Thoracic aorta (tissue), 2 donors: ENCODE data around the gene PLD5. TPM values are rescaled to one million over a fixed set of nuclear protein-coding genes. Genes with fewer than 3 reads are reported as not detected.
"Not testable (repeated sequence)": the region's sequence is repeated elsewhere in the genome, so short reads cannot be mapped to it uniquely, and the experiment has no call there.

Experiments used
- ATAC-seq: fragments of 150-250 bp; one replicate; pipeline ENCODE4 v1.8.0; 2017; ENCODE audit warnings: low read depth; ENCODE audit not compliant: insufficient number of reproducible peaks, low FRiP score
- DNase-seq: peaks from one replicate; pipeline ENCODE4 v3.0.0-alpha.2; 2020; ENCODE audit warnings: low spot score
- H3K27ac ChIP-seq, 2 donors: fragments of 200-600 bp; sonication (generic); 1 replicate in 1 of 2; 2 replicates in 1 of 2; pipeline ENCODE4 v1.5.1; 2016; ENCODE audit warnings: mild to moderate bottlenecking in 2 of 2, moderate library complexity in 2 of 2
- H3K27me3 ChIP-seq: fragments of 200-600 bp; sonication (generic); replicated peaks from 2 replicates; pipeline ENCODE4 v1.6.0; 2016; ENCODE audit warnings: mild to moderate bottlenecking; ENCODE audit not compliant: insufficient read depth
- H3K36me3 ChIP-seq: fragments of 200-600 bp; sonication (generic); one replicate; pipeline ENCODE4 v1.5.1; 2016
- H3K4me1 ChIP-seq, 2 donors: fragments of 200-600 bp; sonication (generic); 1 replicate in 1 of 2; 2 replicates in 1 of 2; pipeline versions ENCODE4 v1.5.1 to v1.6.0; 2016; ENCODE audit warnings: low read depth in 2 of 2, mild to moderate bottlenecking in 1 of 2; ENCODE audit not compliant: control insufficient read depth in 1 of 2
- H3K4me3 ChIP-seq: fragments of 200-600 bp; sonication (generic); 2 replicates; pipeline ENCODE4 v1.5.1; 2016; ENCODE audit warnings: mild to moderate bottlenecking
- H3K9me3 ChIP-seq: fragments of 200-600 bp; sonication (generic); 2 replicates; pipeline ENCODE4 v1.5.1; 2016
- CTCF ChIP-seq: fragments of 200-600 bp; sonication (generic); IDR thresholded peaks from one replicate; pipeline ENCODE4 v1.5.1; 2019; ENCODE audit warnings: antibody characterized with exemption
- total RNA-seq, 2 donors: library from RNA; depleted of rRNA; stranded (reverse); fragments of >200 nt; gene quantifications; one replicate each; pipeline versions ENCODE4 v1.1.0 to v1.2.3, GENCODE V29; 2016

PLD5 gene
- total RNA-seq, 2 donors from 2014 or later: 12.2 to 23.9 TPM

- no peaks in the 10 kb centered on the region for H3K36me3 ChIP-seq
- no peak for ATAC-seq
Observed at GRCh38 chr1:242062271-242062670, 462.2 kb downstream of the PLD5 start.

GRCh38 chr1:242059976-242060375 is 464.5 kb downstream of the PLD5 start:
- no peaks in the 10 kb centered on the region for H3K9me3 ChIP-seq
- no peak for DNase-seq
- no peaks in the 10 kb centered on the region for H3K36me3 ChIP-seq
- no peak overlapping the region for H3K4me3 ChIP-seq
- H3K27ac ChIP-seq: no peak overlapping the region
- ATAC-seq: no peak
- no peaks in the 10 kb centered on the region for H3K27me3 ChIP-seq
- H3K4me1 ChIP-seq: no peaks in the 10 kb centered on the region
- TF ChIP-seq CTCF: no peak

More at GRCh38 chr1:242062271-242062670, 462.2 kb downstream of the PLD5 start:
- Histone ChIP-seq H3K27me3 (no peaks in the 10 kb centered on the region), H3K9me3 (no peaks in the 10 kb centered on the region), H3K4me3 (no peak overlapping the region), H3K27ac (no peak overlapping the region), H3K4me1 (no peaks in the 10 kb centered on the region)
- no peak for TF ChIP-seq CTCF
- no peak for DNase-seq

- not testable (repeated sequence) for ATAC-seq, H3K27me3 ChIP-seq, DNase-seq
Observed at GRCh38 chr1:242058582-242058981, 465.9 kb downstream of the PLD5 start.

GRCh38 chr1:242058181-242058580 is 466.3 kb downstream of the PLD5 start:
- not testable (repeated sequence) for H3K4me1 ChIP-seq, H3K36me3 ChIP-seq, H3K9me3 ChIP-seq, ATAC-seq, H3K27ac ChIP-seq, DNase-seq, H3K27me3 ChIP-seq, H3K4me3 ChIP-seq

More at GRCh38 chr1:242058582-242058981, 465.9 kb downstream of the PLD5 start:
- H3K9me3 ChIP-seq, H3K4me1 ChIP-seq, H3K36me3 ChIP-seq, H3K4me3 ChIP-seq, H3K27ac ChIP-seq: not testable (repeated sequence)

DNA sequence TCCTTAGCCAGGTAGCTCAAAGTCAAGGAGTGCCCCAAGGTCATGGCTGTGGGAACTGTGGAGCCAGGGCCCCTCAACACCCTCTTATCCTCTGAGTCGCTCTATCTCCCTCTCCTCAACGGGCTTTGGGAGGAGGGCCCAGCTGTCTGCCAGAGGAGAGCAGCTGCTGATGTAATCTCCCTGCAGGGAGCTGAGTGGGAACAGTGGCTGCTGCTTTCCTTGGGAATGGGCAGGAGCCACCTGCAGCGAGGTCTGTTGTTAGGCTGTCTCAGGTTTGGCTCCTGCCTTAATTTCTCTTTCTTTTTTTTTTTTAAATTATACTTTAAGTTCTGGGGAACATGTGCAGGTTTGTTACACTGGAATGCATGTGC is 466.8 kb downstream of the PLD5 start:
- no peak for ATAC-seq

GRCh38 chr1:242056988-242057744 is 467.3 kb downstream of the PLD5 start:
- Histone ChIP-seq H3K27me3 (no peaks in the 10 kb centered on the region), H3K4me3 (no peak overlapping the region), H3K27ac (no peak overlapping the region), H3K9me3 (no peaks in the 10 kb centered on the region), H3K36me3 (no peaks in the 10 kb centered on the region), H3K4me1 (no peaks in the 10 kb centered on the region)
- DNase-seq (no peak), ATAC-seq (no peak)
- TF ChIP-seq CTCF: no peak

More for the DNA sequence above, 466.8 kb downstream of the PLD5 start:
- no peaks in the 10 kb centered on the region for H3K36me3 ChIP-seq
- no peak for DNase-seq
- no peaks in the 10 kb centered on the region for H3K9me3 ChIP-seq
- no peaks in the 10 kb centered on the region for H3K4me1 ChIP-seq
- no peak for TF ChIP-seq CTCF
- no peaks in the 10 kb centered on the region for H3K27me3 ChIP-seq
- H3K27ac ChIP-seq: no peak overlapping the region
- no peak overlapping the region for H3K4me3 ChIP-seq
